Measurements from ENCODE around the gene CCR9. TPM values are rescaled to one million over a fixed set of nuclear protein-coding genes. Genes with fewer than 3 reads are reported as not detected.

Gene CCR9
- total RNA-seq, 4 donors from 2014 or later, result 2.1 to 7.4 (median 3.7) TPM

GRCh38 chr3:45858809-45859543 is 27.4 kb upstream of the CCR9 start:
- Histone ChIP-seq H3K4me1 (peaks cover 0 to 3% (median 0%) of the 10 kb centered on the region in 4 donors), H3K9me3 (no peaks in the 10 kb centered on the region), H3K36me3 (no peaks in the 10 kb centered on the region), H3K4me3 (no peak overlapping the region), H3K27ac (peak overlapping the region in 1 of 4 donors; percentile 67), H3K27me3 (no peaks in the 10 kb centered on the region)
- DNase-seq, result peak in 1 of 3 donors; percentile 34
- TF ChIP-seq POLR2A (IDR thresholded peaks at IDR 0.05) (no peak), CTCF (IDR thresholded peaks at IDR 0.05) (no peak)

- Histone ChIP-seq H3K4me3 (no peak overlapping the region), H3K36me3 (no peaks in the 10 kb centered on the region), H3K4me1 (peaks cover 0 to 6% (median 2%) of the 10 kb centered on the region in 4 donors), H3K27ac (peak overlapping the region in 1 of 4 donors; percentile 67), H3K27me3 (no peaks in the 10 kb centered on the region), H3K9me3 (no peaks in the 10 kb centered on the region)
- no peak for DNase-seq
- TF ChIP-seq CTCF (IDR thresholded peaks at IDR 0.05) (no peak), POLR2A (IDR thresholded peaks at IDR 0.05) (no peak)
These were observed 25.9 kb upstream of the CCR9 start for GRCh38 chr3:45860481-45860880.

DNA sequence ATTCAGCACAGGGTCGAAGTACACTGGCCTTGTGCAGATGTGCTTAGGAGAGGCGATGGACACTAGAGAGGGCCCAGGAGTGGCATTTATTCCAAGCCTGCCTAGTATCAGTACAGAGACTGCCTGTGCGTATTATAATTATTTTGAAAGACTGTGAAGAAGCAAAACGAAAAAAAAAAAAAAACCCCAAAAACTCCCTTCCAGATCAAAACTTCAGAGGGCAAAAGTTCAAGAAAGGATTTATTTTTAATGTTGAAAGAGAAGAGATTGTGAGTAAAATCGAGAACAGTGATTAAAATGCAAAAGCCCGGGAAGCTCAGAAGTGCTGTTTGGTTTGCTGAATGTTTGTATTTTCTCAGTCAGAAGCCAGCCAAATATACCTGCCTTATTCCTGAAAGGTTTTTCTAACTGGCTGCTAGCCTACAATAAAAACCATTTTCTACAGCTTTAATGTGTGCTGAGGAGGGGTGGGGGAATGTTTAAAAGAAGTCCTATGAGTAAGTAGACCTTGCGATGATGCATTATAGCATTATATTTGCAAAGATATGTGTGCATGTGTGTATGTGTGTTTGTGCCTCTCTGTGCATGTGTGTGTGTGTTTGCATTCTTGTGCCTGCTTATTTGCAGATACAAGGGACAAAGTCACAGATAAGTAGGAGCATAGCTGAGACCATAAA is 25.2 kb upstream of the CCR9 start:
- Histone ChIP-seq H3K9me3 (no peaks in the 10 kb centered on the region), H3K4me3 (no peak overlapping the region), H3K4me1 (peaks cover 0 to 6% (median 2%) of the 10 kb centered on the region in 4 donors), H3K27me3 (no peaks in the 10 kb centered on the region), H3K36me3 (no peaks in the 10 kb centered on the region), H3K27ac (peak overlapping the region in 1 of 4 donors; percentile 67)
- no peak for DNase-seq
- no peak for TF ChIP-seq CTCF (IDR thresholded peaks at IDR 0.05)
- TF ChIP-seq POLR2A (IDR thresholded peaks at IDR 0.05), result no peak

- no peak for DNase-seq
- Histone ChIP-seq H3K4me1 (peaks cover 0 to 18% (median 0%) of the 10 kb centered on the region in 4 donors), H3K27ac (peak overlapping the region; percentile 7 to 75 (median 57)), H3K4me3 (no peak overlapping the region), H3K36me3 (no peaks in the 10 kb centered on the region), H3K27me3 (no peaks in the 10 kb centered on the region), H3K9me3 (no peaks in the 10 kb centered on the region)
- TF ChIP-seq POLR2A (IDR thresholded peaks at IDR 0.05) (no peak), CTCF (IDR thresholded peaks at IDR 0.05) (no peak)
These were observed 21.4 kb upstream of the CCR9 start for GRCh38 chr3:45864760-45865519.

DNA sequence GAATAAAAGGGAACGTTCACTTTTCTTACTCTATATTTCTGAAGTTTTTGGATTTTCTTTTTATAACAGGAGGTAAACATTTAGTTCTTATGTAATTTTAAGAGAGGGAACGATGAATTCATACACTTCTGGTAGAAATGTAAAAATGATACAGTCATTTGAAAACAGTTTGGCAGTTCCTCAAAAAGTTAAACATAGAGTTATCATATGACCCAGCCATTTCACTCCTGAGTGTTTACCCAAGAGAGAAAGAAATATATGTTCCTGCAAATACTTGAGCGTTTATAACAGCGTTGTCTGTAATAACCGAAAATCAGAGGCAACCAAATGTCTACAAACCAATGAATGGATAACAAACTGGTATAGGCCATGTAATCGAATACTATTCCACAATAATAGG is 20.8 kb upstream of the CCR9 start:
- DNase-seq, result no peak
- Histone ChIP-seq H3K4me1 (peaks cover 0 to 18% (median 0%) of the 10 kb centered on the region in 4 donors), H3K4me3 (no peak overlapping the region), H3K9me3 (no peaks in the 10 kb centered on the region), H3K27ac (peak overlapping the region in 3 of 4 donors; percentile 22 to 75 (median 66)), H3K36me3 (no peaks in the 10 kb centered on the region), H3K27me3 (no peaks in the 10 kb centered on the region)
- TF ChIP-seq CTCF (IDR thresholded peaks at IDR 0.05) (no peak), POLR2A (IDR thresholded peaks at IDR 0.05) (no peak)
